HepG2 (cell line): ENCODE measurements around the gene CUL7. TPM values are rescaled to one million over a fixed set of nuclear protein-coding genes. Genes with fewer than 3 reads are reported as not detected.

Experiments
- GPN1 ChIP-seq: sonication (generic); formaldehyde crosslinking; IDR thresholded peaks from 2 replicates; pipeline ENCODE4 v1.5.1; 2020; ENCODE audit warnings: missing genetic modification reagents, borderline replicate concordance
- NFE2 ChIP-seq: sonication (generic); formaldehyde crosslinking; IDR thresholded peaks from 2 replicates; pipeline ENCODE4 v1.4.0; 2020; ENCODE audit warnings: missing genetic modification reagents
- SATB2 ChIP-seq: sonication (generic); formaldehyde crosslinking; IDR thresholded peaks from 2 replicates; pipeline ENCODE4 v1.5.0; 2020; ENCODE audit warnings: missing genetic modification reagents
- ZNF292 ChIP-seq: sonication (generic); formaldehyde crosslinking; IDR thresholded peaks from 2 replicates; pipeline ENCODE4 v1.8.1; 2022; ENCODE audit warnings: mild to moderate bottlenecking, low read depth, missing genetic modification reagents, borderline replicate concordance
- ZNF34 ChIP-seq: sonication (generic); formaldehyde crosslinking; IDR thresholded peaks from 2 replicates; pipeline ENCODE4 v1.4.0; 2020; ENCODE audit warnings: mild to moderate bottlenecking, missing genetic modification reagents, borderline replicate concordance
- ZNF496 ChIP-seq: sonication (generic); formaldehyde crosslinking; IDR thresholded peaks from 2 replicates; pipeline ENCODE4 v1.8.1; 2023; ENCODE audit warnings: mild to moderate bottlenecking, moderate library complexity, missing genetic modification reagents; ENCODE audit not compliant: insufficient replicate concordance
- ZNF850 ChIP-seq: sonication (generic); formaldehyde crosslinking; conservative IDR thresholded peaks from 2 replicates; pipeline ENCODE4 v1.9.0; 2021; ENCODE audit warnings: mild to moderate bottlenecking, missing genetic modification reagents
- polyA plus RNA-seq, 8 experiments: library from polyadenylated mRNA; depleted of rRNA in 3 of 8; stranded (reverse) in 7 of 8; unstranded in 1 of 8; fragments of >200 nt; fragmentation: Illumina TruSeq in 4 of 8; extraction: Trizol in 4 of 8; gene quantifications; 2 replicates each; pipeline versions ENCODE4 v1.2.1 to v1.2.3, GENCODE V29; 2011 to 2016; ENCODE audit warnings: low read depth in 4 of 8, missing spikeins in 1 of 8, mixed read lengths in 1 of 8; ENCODE audit not compliant: insufficient read depth in 1 of 8
- total RNA-seq, 5 experiments: library from RNA; depleted of rRNA; stranded (reverse); fragments of >200 nt; fragmentation: Illumina TruSeq; extraction: Trizol; gene quantifications; 2 replicates each; pipeline ENCODE4 v1.2.3, GENCODE V29; 2016; ENCODE audit warnings: low read depth in 1 of 5
- TF ChIP-seq, protein P1 (sequence below): sonication (generic); formaldehyde crosslinking; IDR thresholded peaks from 2 replicates; pipeline ENCODE4 v1.5.0; 2020; ENCODE audit warnings: mild to moderate bottlenecking, missing genetic modification reagents
- TF ChIP-seq, protein P2 (sequence below): sonication (generic); formaldehyde crosslinking; IDR thresholded peaks from 2 replicates; pipeline ENCODE4 v1.4.0; 2020; ENCODE audit warnings: missing genetic modification reagents, borderline replicate concordance

The CUL7 gene
- total and polyA plus RNA-seq, 2 of the 13 experiments (the other 11 are each of a cell fraction or from before 2014, with no cell fraction given), result 32.0 to 60.7 TPM

DNA sequence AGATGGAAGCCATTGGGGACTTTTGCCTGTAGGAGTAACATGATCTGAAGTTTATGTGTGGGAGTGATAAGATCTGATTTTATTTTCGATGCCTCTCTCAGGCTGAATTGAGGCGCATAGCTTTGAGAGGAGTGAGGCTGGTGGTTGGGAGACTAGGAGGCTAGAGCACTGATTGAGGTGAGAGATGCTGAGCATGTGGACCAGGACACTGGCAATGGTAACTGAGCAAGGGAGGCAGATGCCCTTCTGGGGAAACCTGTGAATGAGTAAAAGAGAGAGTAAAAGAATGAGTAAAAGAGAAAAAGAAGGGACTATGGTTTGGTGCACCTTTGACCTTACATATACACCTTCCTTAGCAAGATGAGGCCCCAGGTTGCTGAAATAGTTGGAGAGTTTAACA lies 29.2 kb downstream of the CUL7 start (continued):
- TF ChIP-seq, protein P1, sequence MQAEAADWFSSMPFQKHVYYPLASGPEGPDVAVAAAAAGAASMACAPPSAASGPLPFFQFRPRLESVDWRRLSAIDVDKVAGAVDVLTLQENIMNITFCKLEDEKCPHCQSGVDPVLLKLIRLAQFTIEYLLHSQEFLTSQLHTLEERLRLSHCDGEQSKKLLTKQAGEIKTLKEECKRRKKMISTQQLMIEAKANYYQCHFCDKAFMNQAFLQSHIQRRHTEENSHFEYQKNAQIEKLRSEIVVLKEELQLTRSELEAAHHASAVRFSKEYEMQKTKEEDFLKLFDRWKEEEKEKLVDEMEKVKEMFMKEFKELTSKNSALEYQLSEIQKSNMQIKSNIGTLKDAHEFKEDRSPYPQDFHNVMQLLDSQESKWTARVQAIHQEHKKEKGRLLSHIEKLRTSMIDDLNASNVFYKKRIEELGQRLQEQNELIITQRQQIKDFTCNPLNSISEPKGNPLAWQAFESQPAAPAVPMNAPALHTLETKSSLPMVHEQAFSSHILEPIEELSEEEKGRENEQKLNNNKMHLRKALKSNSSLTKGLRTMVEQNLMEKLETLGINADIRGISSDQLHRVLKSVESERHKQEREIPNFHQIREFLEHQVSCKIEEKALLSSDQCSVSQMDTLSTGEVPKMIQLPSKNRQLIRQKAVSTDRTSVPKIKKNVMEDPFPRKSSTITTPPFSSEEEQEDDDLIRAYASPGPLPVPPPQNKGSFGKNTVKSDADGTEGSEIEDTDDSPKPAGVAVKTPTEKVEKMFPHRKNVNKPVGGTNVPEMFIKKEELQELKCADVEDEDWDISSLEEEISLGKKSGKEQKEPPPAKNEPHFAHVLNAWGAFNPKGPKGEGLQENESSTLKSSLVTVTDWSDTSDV (CRISPR knock-in tag), result no peak
- no peak for TF ChIP-seq GPN1 (CRISPR knock-in tag)
- TF ChIP-seq ZNF292 (CRISPR knock-in tag), result no peak
- no peak for TF ChIP-seq ZNF34 (CRISPR knock-in tag)
- no peak for TF ChIP-seq ZNF496 (CRISPR knock-in tag)
- no peak for TF ChIP-seq ZNF850 (CRISPR knock-in tag)
- TF ChIP-seq, protein P2, sequence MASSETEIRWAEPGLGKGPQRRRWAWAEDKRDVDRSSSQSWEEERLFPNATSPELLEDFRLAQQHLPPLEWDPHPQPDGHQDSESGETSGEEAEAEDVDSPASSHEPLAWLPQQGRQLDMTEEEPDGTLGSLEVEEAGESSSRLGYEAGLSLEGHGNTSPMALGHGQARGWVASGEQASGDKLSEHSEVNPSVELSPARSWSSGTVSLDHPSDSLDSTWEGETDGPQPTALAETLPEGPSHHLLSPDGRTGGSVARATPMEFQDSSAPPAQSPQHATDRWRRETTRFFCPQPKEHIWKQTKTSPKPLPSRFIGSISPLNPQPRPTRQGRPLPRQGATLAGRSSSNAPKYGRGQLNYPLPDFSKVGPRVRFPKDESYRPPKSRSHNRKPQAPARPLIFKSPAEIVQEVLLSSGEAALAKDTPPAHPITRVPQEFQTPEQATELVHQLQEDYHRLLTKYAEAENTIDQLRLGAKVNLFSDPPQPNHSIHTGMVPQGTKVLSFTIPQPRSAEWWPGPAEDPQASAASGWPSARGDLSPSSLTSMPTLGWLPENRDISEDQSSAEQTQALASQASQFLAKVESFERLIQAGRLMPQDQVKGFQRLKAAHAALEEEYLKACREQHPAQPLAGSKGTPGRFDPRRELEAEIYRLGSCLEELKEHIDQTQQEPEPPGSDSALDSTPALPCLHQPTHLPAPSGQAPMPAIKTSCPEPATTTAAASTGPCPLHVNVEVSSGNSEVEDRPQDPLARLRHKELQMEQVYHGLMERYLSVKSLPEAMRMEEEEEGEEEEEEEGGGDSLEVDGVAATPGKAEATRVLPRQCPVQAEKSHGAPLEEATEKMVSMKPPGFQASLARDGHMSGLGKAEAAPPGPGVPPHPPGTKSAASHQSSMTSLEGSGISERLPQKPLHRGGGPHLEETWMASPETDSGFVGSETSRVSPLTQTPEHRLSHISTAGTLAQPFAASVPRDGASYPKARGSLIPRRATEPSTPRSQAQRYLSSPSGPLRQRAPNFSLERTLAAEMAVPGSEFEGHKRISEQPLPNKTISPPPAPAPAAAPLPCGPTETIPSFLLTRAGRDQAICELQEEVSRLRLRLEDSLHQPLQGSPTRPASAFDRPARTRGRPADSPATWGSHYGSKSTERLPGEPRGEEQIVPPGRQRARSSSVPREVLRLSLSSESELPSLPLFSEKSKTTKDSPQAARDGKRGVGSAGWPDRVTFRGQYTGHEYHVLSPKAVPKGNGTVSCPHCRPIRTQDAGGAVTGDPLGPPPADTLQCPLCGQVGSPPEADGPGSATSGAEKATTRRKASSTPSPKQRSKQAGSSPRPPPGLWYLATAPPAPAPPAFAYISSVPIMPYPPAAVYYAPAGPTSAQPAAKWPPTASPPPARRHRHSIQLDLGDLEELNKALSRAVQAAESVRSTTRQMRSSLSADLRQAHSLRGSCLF, result no peak
- TF ChIP-seq SATB2, result no peak
- TF ChIP-seq NFE2 (CRISPR knock-in tag), result no peak
